ENCODE measurements around the gene COQ3.
A peak's percentile ranks its signal among the peaks of the same experiment; 100 is the strongest.
"Not testable (repeated sequence)": the region's sequence is repeated elsewhere in the genome, so short reads cannot be mapped to it uniquely, and the experiment has no call there.

Gene COQ3

DNA sequence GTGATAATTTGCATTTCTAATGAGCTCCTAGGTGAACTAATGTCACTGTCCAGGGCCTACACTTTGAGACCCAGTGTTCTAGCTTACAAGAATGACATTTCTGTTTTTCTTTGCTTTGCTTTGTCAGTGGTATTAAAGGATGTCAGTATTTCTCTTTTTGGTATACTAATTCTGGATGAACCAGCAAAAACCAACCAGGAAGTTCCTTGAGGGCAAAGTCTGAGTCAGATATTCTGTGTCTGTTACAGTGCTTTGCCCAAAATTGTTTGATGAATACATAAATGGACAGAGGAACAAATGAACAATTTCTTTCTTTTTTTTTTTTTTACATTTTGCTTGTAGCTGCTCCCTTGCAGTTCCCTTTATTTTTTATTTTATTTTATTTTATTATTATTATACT is 15.4 kb downstream of the COQ3 start:
- no peak for DNase-seq

DNA sequence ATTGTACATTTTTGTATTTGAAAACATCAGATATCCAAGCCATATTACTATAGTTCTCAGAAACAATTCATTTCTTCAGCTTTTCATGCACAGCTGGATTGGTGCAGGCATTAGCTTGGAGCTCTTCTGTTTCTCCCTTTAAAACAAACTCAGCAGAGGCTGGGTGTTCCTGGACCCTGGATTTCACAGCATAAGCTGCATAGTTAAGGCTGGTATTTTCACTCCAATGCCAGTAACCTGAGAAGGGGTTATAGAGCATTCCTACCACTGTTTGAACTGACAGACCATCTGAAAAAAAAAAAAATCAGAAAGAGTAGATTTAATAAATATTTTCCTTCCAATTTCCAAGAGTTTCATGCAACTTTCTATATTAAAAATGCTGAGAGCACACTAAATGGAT is 24.5 kb downstream of the COQ3 start:
- no peak for DNase-seq

DNA sequence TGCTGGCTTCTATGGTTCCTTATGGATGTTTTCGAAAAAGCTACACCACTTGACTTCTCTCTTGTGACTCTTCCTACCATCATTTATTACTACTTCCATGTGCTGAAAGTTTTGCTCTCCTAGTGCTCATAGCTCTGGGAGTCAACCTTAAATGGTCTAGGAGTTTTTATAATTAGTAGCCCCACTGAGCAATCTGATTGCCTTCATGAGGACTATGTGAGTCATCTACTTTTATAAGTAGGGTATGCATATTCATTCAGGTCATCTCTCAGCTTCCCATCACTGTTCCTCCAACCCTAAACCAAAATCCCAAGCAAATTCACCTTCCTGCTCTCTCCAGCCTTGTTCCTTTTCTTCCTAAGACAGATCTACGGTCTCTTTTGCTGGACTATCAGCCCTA is 27.1 kb downstream of the COQ3 start:
- DNase-seq, result no peak

DNA sequence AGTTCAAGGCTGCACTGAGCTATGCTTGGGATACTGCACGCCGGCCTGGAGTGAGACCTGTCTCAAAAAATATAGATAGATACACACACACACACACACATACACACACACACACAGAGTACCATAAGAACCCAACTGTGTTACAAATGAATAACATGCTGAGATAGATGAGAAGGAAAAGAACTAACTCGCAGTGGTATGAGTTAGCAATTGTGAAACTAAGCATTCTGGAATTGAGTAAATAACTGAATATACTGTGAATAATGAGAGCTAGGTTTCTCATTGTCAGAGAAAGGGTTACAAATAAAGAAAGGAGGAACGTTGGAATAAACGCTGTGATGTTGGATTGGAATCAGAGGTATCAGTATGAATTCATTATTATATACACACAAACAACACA is 30.0 kb downstream of the COQ3 start:
- DNase-seq, result no peak

DNA sequence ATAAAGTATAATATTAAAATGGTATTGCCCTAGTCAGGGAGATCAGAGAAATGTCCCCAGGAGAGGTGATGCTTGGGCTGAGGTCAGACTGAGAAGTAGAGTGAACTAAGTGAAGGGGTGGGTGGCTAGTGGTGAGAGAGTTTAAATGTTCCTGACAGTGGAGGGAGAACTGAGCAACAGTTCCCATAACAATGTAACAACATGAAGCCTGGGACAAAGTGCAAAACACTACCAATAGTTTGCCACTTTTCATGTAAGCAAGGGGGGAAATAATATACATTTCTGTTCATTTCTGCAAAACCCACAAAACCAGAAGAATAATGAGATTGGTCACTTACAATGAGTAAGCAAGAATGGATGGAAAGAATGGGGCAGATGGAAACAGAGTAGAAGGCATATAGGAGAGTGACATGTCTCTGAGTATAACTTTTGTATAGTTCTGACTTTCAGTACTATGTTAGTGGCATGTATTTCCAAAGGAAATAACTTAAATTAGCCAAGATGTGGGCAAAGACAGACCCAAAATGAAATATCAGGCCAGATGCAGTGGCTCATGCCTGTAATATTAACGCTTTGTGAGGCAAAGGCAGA is 31.2 kb downstream of the COQ3 start:
- no peak for DNase-seq

DNA sequence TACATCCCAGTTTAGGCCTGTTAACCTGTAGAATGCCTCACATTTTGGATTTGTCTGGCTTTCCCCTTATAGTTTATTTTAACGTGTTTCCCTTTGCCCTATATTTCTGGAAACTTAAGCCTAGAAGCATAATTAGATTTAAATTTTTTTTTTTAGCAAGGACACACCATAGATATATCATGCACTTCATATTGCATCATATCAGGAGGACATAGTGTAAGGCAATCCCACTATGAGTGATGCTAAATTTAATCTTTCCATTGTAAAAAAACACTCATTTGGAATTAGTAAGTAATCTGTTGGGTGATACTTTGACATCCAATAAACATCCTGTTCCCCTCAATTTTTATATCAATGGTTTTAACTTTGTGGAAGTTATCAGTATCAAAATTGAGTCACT is 34.2 kb downstream of the COQ3 start:
- no peak for DNase-seq

DNA sequence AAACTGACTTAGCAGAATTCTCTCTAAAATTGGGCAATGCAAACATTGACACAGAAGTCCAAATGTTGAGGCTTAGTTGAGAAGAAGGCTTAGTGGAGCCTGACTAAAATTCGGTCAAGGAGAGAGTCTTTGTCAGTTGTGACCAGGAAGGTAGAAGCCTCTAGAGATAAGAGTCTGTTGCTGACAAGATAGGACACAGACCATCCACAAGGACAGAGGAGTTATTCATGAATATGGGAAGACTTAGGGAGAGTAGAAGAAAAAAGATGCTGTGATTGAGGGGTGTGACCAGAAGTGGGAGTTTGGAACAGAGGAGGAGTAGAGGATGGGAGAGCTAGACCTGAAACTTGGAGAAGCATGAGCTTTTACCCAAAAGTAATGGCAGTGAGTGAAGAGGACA is 37.4 kb downstream of the COQ3 start:
- no peak for DNase-seq

DNA sequence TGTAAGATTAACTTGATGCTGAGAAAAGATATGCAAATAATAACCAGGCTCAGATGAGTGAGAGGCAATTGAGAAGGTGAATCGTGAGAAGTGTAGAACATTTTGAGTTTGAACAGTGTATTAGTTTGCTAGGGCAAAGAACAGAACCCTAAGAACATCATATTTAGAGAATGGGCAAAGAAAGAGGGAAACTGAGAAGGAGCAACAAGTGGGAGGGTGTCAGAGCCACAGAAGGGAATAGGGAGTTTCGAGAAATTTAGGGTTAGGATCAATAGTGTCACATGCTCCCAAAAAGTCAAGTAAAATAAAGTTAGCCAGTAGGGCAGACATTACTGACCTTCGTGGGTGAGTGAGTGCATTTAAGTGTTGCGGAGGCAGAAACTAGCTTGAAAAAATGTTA is 39.0 kb downstream of the COQ3 start:
- DNase-seq, result no peak

DNA sequence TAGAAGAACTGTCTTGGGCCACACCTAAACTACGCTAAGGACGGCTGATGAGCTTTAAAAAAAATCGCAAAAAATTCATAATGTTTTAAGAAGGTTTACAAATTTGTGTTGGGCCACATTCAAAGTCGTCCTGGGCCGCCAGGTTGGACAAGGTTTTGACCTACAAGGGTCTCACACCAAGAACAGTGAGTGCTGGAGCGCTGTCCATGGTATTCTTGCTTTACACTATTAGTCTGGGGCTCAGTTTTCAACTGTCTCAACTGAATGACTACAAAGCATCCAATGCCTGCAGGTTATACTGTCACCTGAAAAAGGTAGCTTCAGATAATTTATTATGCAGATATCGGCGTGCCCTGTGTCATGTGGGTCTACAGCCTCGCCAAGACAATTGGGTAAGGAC is 40.9 kb downstream of the COQ3 start:
- DNase-seq, result no peak

DNA sequence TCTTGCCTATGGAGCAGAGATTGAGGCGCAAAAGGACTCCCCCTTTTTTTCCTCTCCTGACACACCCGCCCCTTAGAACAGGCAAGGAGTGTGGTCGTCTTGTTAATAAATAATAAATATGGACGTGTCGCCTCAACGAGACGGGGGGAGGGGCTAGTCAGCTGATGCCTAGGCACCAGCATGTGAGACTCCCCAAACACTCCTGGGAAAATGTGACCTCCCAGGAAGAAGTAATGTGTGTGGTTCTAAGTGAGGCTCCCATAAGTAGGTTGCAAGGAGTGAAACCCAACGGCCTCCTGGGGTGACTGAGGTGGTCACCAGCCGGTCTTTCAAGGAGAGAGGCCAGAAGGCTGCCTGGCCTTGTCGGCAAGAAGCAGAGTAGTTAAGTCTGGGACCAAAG is 43.4 kb downstream of the COQ3 start:
- DNase-seq, result peak; percentile 37

DNA sequence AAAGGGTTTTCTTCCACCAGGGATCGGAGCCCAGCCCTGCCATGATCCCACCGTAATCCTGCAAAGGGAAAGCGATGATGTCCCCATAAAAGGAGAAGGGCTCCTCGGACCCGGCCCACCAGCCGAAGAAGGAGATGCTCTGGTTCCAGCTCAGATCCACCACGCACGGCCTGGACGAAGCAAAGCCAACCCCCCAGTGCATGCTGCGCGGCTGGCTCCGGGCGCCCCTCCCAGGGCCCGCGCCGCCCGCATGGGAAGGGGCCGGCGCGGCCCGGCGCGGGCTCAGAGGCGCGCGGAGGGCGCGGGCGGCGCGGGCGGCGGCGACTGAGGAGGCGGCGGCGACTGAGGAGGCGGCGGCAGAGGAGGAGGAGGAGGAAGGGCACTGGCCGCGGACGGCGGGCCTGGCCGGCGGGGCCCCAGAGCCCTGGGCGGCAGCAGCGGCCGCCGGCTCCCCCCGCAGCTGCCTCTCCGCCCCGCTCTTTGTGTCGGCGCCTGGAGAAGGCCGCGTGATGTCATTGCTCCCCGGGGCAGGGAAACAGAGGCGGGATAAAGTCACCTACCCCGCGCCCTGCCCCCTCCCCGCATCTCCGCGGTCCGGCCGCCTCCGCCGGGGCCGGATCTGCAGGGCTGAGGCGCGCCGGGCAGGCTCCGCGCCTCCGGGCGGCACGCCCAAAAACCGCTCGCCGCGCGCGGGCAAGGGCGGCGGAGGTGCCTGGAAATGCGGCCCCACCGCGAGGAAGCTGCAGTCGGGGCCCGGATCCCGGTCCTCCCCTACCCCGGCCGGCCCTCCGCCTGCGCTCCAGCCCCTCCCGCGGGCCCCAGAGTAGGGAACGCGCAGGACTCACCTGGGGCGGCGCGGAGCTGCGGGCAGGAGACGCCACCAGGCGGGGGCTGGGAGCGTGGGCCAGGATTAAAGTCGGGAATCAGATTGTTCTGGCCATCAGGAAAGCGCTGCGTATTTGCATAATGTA is 44.5 kb downstream of the COQ3 start, which contains the start of gene FAXC:
Gene FAXC (minus strand): TSS at position 504 of the 971 bp plus-strand sequence. CDS start 302 bp downstream, at position 202.
- peak; percentile 64 for DNase-seq

DNA sequence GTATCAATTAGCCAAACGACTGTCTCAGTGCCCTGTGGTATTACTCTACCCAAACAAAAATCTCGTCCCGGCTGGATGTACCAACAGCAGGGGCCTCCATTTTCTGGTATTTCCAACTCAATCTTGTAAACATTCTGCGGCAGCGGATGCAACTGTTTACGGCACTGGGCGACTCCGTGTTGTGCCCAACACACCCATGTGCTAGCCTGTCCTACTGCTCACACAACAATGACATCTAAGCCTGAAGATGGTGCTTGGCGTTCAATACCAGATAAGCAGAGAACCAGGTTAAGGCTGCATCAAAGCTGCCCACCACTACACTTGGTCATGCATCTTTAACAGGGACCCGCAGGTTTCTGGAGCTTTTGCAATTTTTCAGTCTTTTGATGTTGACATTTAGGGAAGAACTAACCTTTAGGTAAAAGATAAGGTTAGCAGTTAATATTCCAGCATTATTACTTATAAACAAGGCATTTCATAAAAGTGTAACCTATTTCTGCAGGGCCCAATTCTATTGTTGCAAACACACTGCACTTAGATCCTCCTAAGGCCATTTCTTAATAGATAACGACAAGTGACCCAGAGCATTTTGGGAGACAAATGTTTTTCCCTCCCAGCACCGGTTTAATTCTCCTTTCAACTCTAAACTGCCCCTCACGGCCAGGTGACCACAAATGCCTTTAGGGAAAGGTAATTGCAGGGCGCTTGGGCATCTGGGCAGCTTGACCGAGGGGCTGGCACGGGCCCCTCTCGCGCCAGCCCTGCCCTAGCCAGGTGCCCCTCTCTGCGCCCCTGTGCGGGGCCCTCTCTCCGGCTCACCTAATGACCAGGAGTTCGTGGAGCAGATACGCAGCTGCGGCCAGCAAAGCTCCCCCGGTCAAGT is 45.5 kb downstream of the COQ3 start:
- no peak for DNase-seq

DNA sequence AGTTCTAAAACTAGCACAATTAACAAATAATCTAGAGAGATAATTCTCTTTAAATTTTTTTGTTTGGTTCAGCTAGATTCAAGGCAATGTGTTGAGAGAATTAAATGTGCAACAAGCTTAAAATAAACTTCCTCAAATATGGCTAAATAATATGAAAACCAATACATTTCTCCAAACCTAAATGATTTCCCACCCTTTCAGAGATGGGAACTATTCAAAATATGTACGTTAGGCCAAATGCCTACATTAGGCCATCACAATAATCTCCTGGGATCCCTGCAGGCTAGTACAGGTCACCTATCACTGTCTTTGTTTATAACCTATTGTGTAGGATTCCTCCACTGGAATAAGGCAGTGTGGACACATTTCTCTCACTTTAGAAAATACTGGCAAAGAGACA is 46.2 kb downstream of the COQ3 start:
- no peak for DNase-seq

DNA sequence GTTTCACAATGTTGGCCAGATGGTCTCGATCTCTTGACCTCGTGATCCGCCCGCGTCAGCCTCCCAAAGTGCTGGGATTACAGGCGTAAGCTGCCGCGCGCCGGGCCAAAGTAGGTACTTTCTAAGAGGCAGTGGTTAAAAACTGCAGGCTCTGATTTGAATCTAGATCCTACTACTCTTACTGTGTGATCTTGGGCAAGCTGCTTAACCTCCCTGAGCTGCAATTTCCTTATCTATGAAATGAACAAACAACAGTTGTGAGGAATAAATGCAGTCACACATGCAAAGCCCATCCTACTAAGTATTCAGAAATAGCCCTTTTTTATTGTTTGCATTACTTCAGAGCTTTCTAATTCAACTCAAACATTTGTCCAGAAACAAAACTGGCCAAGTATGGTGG is 47.4 kb downstream of the COQ3 start:
- no peak for DNase-seq

DNA sequence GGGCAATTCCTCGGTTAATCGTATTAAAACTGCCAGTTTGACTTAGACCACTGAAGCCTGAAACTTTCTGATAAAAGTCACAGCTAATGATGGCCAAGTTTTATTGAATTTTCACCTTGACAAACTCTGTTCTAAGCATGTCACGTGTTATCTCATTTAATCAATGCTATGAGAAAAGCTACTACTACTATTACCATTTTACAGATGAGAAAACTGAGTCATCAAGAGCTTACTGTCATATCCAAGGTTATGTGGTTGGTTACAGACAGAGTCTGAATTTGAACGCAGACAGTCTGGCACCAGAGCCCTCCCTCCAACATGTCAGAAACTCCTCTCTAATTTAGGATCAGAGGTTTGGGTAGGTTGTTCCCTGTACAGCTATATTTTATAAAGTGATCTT is 48.8 kb downstream of the COQ3 start:
- DNase-seq, result no peak

DNA sequence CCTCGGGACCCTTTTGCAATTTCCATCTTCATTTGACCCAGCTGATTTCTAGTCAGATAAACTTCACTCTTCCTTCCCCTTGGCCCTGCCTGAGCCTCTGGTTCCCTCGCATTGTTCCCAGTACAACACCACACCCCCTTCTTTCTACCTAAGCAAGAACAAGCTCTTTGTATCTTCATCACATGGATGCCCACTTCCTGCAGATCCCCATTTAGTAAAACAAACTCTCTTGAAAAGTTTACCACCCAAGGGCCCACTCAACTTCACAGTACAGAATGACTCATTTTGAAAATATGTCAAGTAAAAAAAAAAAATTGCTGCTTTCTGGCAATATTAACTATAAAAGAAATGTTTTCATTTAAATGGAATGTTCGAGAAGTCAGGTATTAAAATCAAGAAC is 49.7 kb downstream of the COQ3 start:
- DNase-seq, result no peak

DNA sequence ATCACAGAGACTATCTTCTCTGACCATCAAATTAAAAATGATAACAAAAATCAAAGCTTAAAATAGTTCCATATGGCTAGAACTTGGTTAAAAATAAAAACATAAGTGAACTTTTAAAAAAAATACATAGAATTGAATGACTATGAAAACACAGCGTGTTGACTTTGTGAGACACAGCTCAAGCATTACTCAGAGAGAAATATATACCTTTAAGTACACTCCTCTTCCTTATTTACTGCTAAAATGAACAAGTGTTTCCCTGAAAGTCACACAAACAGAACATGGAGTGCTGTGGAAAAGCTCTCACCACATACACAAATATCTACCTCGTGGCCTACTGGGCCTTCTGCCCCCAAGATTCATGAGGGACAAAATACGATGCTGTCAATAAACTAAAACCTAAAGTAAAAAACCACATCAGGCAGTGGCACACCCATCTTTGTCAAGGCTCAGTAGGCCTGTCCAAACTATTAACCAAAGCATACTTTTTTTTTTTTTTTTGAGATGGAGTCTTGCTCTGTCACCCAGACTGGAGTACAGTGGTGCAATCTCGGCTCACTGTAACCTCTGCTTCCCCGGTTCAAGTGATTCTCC is 52.0 kb downstream of the COQ3 start:
- DNase-seq, result no peak

DNA sequence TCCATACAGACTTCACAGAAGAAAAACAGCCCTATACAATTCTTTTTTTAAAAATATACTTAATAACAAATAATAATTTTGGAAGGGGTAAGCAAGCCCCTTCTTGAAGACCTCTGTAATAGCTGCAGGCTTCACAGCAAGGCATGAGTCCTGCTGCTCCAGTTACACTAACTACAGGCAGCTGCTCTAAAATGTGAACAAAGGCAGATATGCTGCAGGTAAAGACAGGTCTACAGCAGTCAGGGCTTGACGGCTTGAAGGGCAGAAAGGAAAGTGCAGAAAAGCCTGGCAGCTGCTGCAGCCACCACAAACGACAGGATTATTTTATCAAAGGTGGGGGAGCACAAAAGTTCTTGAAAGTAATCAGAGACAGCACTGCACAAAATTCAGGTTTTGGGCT is 55.8 kb downstream of the COQ3 start:
- no peak for DNase-seq

DNA sequence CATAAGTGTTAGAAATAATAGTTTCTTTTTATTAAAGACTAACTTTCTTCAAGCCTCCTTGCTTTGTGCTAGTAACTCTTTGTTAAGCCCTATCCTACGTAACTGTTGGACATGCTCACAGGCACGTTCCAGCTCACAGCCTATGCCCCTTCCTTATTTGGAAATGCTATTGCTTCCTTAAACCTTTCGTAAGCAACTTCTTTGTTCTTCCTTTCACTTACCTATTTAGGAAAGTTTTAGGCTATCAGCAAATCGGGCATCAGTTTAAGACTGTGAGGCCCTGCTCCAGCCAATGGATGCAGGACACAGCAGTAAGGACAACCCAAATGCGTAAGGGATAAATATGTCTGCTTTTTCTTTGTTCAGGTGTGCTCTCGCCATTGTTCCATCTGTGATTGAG is 58.7 kb downstream of the COQ3 start:
- DNase-seq, result not testable (repeated sequence)

DNA sequence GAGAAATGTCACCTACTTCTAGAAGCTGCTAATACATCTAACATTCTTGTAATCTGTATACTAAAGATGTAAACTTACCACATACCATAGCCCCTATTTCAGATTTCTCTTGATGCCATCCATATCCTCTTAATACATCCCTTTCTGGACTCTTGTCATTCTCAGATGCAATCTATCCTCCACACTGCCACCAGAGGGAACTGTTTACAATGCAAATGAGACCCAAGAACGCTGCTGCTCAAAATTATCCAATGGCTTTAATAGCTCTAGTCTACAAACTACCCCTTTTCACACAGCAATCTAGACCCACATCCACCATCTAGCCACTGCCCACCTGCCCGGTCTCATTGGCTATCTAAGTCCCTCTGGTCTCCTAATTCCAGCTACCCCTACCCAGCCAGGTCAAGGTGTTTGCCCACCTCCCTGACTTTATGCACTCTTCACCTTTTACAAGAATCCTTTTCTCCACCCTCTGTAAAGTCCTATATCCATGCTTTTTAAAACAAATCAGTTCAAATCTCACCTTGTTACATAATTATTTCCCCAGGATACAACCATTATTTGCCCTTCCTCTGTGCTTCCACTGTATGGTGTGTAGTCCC is 59.4 kb downstream of the COQ3 start:
- peak; percentile 7 for DNase-seq

DNA sequence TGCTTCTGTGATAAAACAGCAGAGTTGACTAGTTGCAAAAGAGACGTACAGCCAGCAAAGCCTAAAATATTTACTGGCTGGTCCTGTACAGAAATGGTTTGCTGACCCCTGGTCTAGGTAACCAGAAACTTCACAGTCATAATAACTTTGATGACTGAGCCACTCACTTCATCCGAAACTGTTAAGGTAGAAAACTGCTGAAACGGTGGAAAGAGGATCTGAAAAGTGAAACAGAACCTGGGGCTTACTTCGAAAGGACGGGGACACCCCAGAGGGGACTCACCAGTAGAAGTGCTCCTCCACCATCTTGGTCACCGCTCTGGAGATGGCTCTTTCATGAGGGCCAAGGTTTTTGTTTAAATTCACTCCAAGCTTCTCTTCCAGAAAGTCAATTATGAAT is 60.9 kb downstream of the COQ3 start:
- no peak for DNase-seq

DNA sequence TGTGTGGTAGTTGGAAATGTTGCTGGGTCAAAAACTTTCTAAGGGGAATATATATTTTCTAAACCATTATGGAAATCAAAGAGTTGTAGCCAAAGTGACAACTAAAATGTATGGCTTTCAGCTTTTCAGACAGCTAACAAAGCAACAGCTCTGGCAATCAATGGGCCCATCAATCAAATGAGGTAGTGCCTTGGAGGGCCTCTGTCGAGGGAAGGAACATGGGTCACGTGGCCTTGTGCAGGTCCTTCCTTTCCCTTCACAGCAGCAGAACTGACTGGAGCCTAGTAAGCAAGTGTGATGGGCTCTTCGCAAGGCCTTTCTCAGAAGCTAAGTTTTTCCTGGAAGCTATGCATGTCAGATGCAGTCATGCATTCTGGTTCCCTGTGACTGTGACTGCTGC is 62.5 kb downstream of the COQ3 start:
- no peak for DNase-seq

DNA sequence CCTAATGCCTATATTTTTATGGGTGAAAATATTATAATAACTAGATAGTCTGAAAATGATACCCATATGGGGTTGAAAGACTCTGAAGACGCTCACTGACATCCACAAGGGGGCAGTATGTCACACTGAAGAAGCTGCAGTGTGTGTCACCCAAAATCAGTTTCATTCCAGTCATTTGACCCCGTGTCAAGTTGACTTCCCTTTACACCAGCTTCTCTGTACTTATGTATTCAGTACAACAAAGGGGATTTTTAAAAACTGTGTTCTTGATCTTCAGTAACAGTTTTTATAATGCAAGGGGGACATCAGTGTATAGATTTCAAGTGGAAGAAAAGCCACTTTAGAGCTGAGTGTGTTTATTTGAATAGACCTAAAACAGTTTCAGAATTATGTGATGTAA is 63.8 kb downstream of the COQ3 start:
- DNase-seq, result no peak

Measured in NCI-H510A (cell line).